HCT116 (cell line): ENCODE results near the gene OST4. TPM values are rescaled to one million over a fixed set of nuclear protein-coding genes. Genes with fewer than 3 reads are reported as not detected.

ENCODE experiments used
- ATAC-seq: fragments of 200-7000 bp; cut with Tn5 transposase; 2 replicates; pipeline ENCODE4 v1.9.1; 2020; ENCODE audit warnings: mild to moderate bottlenecking, moderate library complexity
- BruUV-seq: library from RNA; stranded (reverse); fragments of 400-500 nt; replicated peaks from 2 replicates; lab custom pipeline; 2021; lab: Mats Ljungman, UMichigan
- CTCF ChIA-PET: fragments of 300-600 bp; sonication (Branson Sonifier 250); formaldehyde crosslinking; loops from one replicate; lab custom pipeline; 2021; ENCODE audit warnings: antibody characterized with exemption; lab: Charles Lee
- POLR2A ChIA-PET: fragments of 300-600, 350-600 bp; sonication (Branson Sonifier 250); formaldehyde crosslinking; loops from one replicate; lab custom pipeline; 2021; ENCODE audit warnings: antibody characterized with exemption; lab: Charles Lee
- RAD21 ChIA-PET, 2 experiments: fragments of 300-600 bp; sonication (Branson Sonifier 250); formaldehyde crosslinking; loops; one replicate each; lab custom pipeline; 2023; ENCODE audit warnings: low total read pairs in 2 of 2; ENCODE audit not compliant: uncharacterized antibody in 2 of 2, unreplicated experiment in 2 of 2, low non-redundant PET in 1 of 2; lab: Charles Lee
- DNase-seq: peaks from one replicate; pipeline ENCODE4 v3.0.0-alpha.2; 2010; ENCODE audit warnings: low read depth, low spot score
- H2AFZ ChIP-seq: fragments of 200-600 bp; shearing (Covaris generic), sonication (generic); 2 replicates; pipeline ENCODE4 v1.6.1; 2017; ENCODE audit warnings: low read depth, mixed run types, mixed read lengths, antibody characterized with exemption, low read length; ENCODE audit not compliant: poor library complexity, severe bottlenecking
- H3K27ac ChIP-seq: 2 replicates; pipeline ENCODE4 v1.5.1; 2012; ENCODE audit warnings: low read depth, low read length
- H3K27me3 ChIP-seq: fragments of 200-600 bp; sonication (generic); 2 replicates; pipeline ENCODE4 v1.6.1; 2016; ENCODE audit warnings: mixed run types, low read length, mixed read lengths; ENCODE audit not compliant: insufficient read depth
- H3K36me3 ChIP-seq, 2 experiments: fragments of 200-500 bp in 1 of 2; fragments of 200-600 bp in 1 of 2; sonication (Bioruptor generic) in 1 of 2; sonication (generic) in 1 of 2; 2 replicates each; pipeline versions ENCODE4 v1.5.1 to v1.6.1; 2014 to 2016; ENCODE audit warnings: low read length in 2 of 2, inconsistent platforms in 1 of 2, mixed read lengths in 1 of 2, mixed run types in 1 of 2; ENCODE audit not compliant: insufficient read depth in 2 of 2, control insufficient read depth in 1 of 2
- H3K4me1 ChIP-seq, 2 experiments: fragments of 200-600 bp in 1 of 2; sonication (generic) in 1 of 2; 2 replicates each; pipeline versions ENCODE4 v1.5.1 to v1.6.1; 2012 to 2017; ENCODE audit warnings: low read length in 2 of 2, inconsistent platforms in 1 of 2, mild to moderate bottlenecking in 1 of 2, mixed read lengths in 1 of 2, mixed run types in 1 of 2, moderate library complexity in 1 of 2; ENCODE audit not compliant: insufficient read depth in 2 of 2, control insufficient read depth in 1 of 2
- H3K4me2 ChIP-seq: fragments of 200-600 bp; sonication (generic); 2 replicates; pipeline ENCODE4 v1.6.1; 2017; ENCODE audit warnings: mixed run types, low read length, mixed read lengths
- H3K4me3 ChIP-seq, 2 experiments: fragments of 200-600 bp in 1 of 2; sonication (generic) in 1 of 2; replicated peaks in 1 of 2; 2 replicates each; pipeline ENCODE4 v1.5.1; 2011 to 2016; ENCODE audit warnings: low read length in 2 of 2, control low read depth in 1 of 2, low read depth in 1 of 2, mild to moderate bottlenecking in 1 of 2, mixed read lengths in 1 of 2, mixed run types in 1 of 2
- H3K79me2 ChIP-seq: fragments of 200-600 bp; sonication (generic); 2 replicates; pipeline ENCODE4 v1.6.1; 2017; ENCODE audit warnings: mild to moderate bottlenecking, mixed run types, low read length, moderate library complexity, mixed read lengths; ENCODE audit not compliant: insufficient read depth
- H3K9ac ChIP-seq: fragments of 200-600 bp; sonication (generic); 2 replicates; pipeline ENCODE4 v1.6.1; 2016; ENCODE audit warnings: low read length, mixed read lengths
- H3K9me2 ChIP-seq: fragments of 200-600 bp; sonication (generic), shearing (Covaris generic); 2 replicates; pipeline ENCODE4 v1.6.1; 2017; ENCODE audit warnings: mixed run types, mild to moderate bottlenecking, moderate library complexity; ENCODE audit not compliant: insufficient read depth
- H3K9me3 ChIP-seq, 2 experiments: fragments of 200-500 bp in 1 of 2; fragments of 200-600 bp in 1 of 2; sonication (Bioruptor generic) in 1 of 2; sonication (generic) in 1 of 2; 2 replicates each; pipeline ENCODE4 v1.6.1; 2014 to 2017; ENCODE audit warnings: low read length in 2 of 2, mixed read lengths in 2 of 2, inconsistent platforms in 1 of 2, low read depth in 1 of 2, mild to moderate bottlenecking in 1 of 2, mixed run types in 1 of 2, moderate library complexity in 1 of 2; ENCODE audit not compliant: control insufficient read depth in 1 of 2, insufficient read depth in 1 of 2
- H4K20me1 ChIP-seq: fragments of 200-600 bp; sonication (generic), shearing (Covaris generic); 2 replicates; pipeline ENCODE4 v1.6.1; 2017; ENCODE audit warnings: mixed run types, mild to moderate bottlenecking, moderate library complexity; ENCODE audit not compliant: insufficient read depth
- CBX3 ChIP-seq: IDR thresholded peaks from 2 replicates; pipeline ENCODE4 v1.6.1; 2012; ENCODE audit warnings: low read depth
- CEBPB ChIP-seq: IDR thresholded peaks from 2 replicates; pipeline ENCODE4 v1.6.1; 2012; ENCODE audit warnings: low read depth
- ELF1 ChIP-seq: IDR thresholded peaks from 2 replicates; pipeline ENCODE4 v1.6.1; 2012; ENCODE audit warnings: low read depth, borderline replicate concordance
- EZH2 ChIP-seq: fragments of 200-600 bp; sonication (generic); IDR thresholded peaks from 2 replicates; pipeline ENCODE4 v1.6.1; 2017; ENCODE audit warnings: antibody characterized with exemption, mixed run types
- EZH2phosphoT487 ChIP-seq: fragments of 200-600 bp; IDR thresholded peaks from 2 replicates; pipeline ENCODE4 v1.6.1; 2018; ENCODE audit warnings: antibody characterized with exemption, borderline replicate concordance
- FOSL1 ChIP-seq: IDR thresholded peaks from 2 replicates; pipeline ENCODE4 v1.6.1; 2012; ENCODE audit warnings: low read depth
- JUND ChIP-seq: IDR thresholded peaks from 2 replicates; pipeline ENCODE4 v1.6.1; 2012
- POLR2A ChIP-seq: IDR thresholded peaks from 2 replicates; pipeline ENCODE4 v1.7.0; 2011; ENCODE audit warnings: borderline replicate concordance; ENCODE audit not compliant: insufficient read depth, insufficient read length; ENCODE audit errors: extremely low read depth
- POLR2AphosphoS5 ChIP-seq: IDR thresholded peaks from 2 replicates; pipeline ENCODE4 v1.6.1; 2011; ENCODE audit warnings: mild to moderate bottlenecking, low read depth, low read length, moderate library complexity
- SP1 ChIP-seq: IDR thresholded peaks from 2 replicates; pipeline ENCODE4 v1.6.1; 2012; ENCODE audit warnings: low read depth
- SRF ChIP-seq: IDR thresholded peaks from 2 replicates; pipeline ENCODE4 v1.6.1; 2012; ENCODE audit warnings: low read depth
- TCF7L2 ChIP-seq: IDR thresholded peaks from 2 replicates; pipeline ENCODE4 v1.7.0; 2011; ENCODE audit warnings: borderline replicate concordance, inconsistent platforms; ENCODE audit not compliant: insufficient read depth, insufficient read length; ENCODE audit errors: extremely low read depth
- YY1 ChIP-seq: IDR thresholded peaks from 2 replicates; pipeline ENCODE4 v1.6.1; 2011; ENCODE audit warnings: low read length, low read depth, moderate library complexity, mild to moderate bottlenecking; ENCODE audit not compliant: insufficient replicate concordance; ENCODE audit errors: extremely low read depth
- ZFX ChIP-seq: fragments of 450-650 bp; IDR thresholded peaks from 2 replicates; pipeline ENCODE4 v1.6.1; 2017
- ZNF274 ChIP-seq: fragments of 200-500 bp; sonication (Bioruptor generic); IDR thresholded peaks from 2 replicates; pipeline ENCODE4 v1.6.1; 2014; ENCODE audit warnings: mild to moderate bottlenecking, low read depth, low read length, inconsistent platforms
- intact Hi-C: fragments of 100-400 bp; cut with micrococcal nuclease; formaldehyde crosslinking; loops from 2 replicates; pipeline ENCODE4 v1.10.0; 2022
- total RNA-seq: library from RNA; stranded (reverse); gene quantifications from one replicate; pipeline ENCODE4 v1.2.1, GENCODE V29; 2021; ENCODE audit not compliant: unreplicated experiment
- TF ChIP-seq, protein P1 (sequence below): IDR thresholded peaks from 2 replicates; pipeline ENCODE4 v1.6.1; 2012
- TF ChIP-seq, protein P2 (sequence below): IDR thresholded peaks from 2 replicates; pipeline ENCODE4 v1.6.1; 2012

The OST4 gene
- total RNA-seq, 1 experiment from 2014 or later: 187 TPM

DNA sequence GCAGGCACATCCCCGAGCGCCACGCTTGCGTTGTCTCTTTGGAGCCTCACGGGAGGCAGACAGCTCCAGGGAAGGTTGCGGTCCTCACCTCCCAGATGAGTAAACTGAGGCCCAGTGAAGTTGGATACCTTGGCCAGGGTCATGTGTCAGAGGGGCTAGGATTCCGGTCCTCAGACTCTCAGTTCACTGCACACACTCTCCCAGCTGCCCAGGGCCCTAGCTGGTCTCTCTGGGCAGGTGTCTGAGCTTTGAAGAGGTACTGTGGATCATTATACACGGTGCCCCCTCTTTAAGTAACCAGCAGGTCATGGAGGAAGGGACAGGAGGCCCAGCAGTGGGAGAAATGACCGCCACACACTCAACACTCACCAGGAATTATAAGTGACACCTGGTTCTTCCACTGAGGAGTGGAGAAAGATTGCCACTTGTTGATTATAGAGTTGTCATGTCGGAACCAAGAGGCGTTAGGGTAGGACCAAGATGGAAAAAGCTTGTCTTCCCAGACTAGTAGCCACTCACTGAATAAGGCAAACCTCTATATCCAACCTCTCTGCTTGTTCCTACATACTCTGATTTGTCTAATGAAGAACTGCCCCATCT, 38.1 kb downstream of the OST4 start:
- Histone ChIP-seq H3K4me2 (peak overlapping the region; percentile 81), H3K9me2 (no peaks in the 10 kb centered on the region), H3K27ac (peak overlapping the region; percentile 74), H4K20me1 (no peaks in the 10 kb centered on the region), H3K4me3 (peak overlapping the region; percentile 97 to 98), H2AFZ (no peak overlapping the region)
- ChIA-PET POLR2A (interaction anchor here (0.5 to 0.7 kb wide), 2 partner anchors 17 to 40 kb away, joined by 3 to 5 read pairs; no protein-coding TSS in a partner anchor), CTCF (no interaction called here), RAD21 (no interaction called here)
- intact Hi-C loops: no loop called here
- BruUV-seq: TSS peak; percentile 67
- ATAC-seq: peak; percentile 3; the same call in 1 of the 2 replicates
- TF ChIP-seq CBX3 (no peak), ZFX (peak; percentile 46; the same call in 1 of the 2 replicates)
- TF ChIP-seq, all 23 proteins: peak for 1
- no peak for DNase-seq
- Histone ChIP-seq H3K4me1 (peaks cover 7 to 37% of the 10 kb centered on the region in 2 experiments; a peak in 3 of 4 replicates), H3K9me3 (no peaks in the 10 kb centered on the region), H3K9ac (peak overlapping the region; percentile 88), H3K27me3 (no peaks in the 10 kb centered on the region), H3K79me2 (peaks cover 59% of the 10 kb centered on the region), H3K36me3 (peaks cover 25 to 40% of the 10 kb centered on the region in 2 experiments; a peak in 3 of 4 replicates)

DNA sequence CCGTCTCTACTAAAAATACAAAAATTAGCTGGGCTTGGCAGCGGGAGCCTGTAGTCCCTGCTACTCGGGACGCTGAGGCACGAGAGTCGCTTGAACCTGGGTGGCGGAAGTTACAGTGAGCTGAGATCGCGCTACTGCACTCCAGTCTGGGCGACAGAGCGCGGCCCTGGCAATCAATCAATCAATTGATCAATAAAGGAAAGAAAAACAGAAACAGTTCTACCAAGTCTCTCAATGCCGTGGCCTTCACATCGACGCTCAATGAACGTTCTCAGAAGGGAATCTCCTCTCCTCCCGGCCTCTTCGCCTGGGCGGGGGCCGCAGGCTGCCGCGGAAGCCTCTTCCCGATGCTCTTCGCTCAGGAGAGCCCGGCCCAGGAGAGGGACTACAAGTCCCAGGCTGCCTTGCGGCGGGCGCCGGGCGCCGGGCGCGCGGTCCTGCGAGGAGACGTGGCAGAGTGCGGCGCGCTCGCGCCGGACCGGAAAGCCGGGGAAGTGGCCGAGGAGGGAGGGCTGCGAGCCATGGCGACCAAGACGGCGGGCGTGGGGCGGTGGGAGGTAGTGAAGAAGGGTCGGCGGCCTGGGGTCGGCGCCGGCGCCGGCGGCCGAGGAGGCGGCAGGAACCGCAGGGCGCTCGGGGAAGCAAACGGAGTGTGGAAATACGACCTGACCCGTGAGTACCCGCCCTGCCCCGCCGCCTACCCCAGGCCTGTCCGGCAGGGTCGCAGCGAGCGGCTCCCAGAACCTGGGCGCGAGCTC, 38.8 kb downstream of the OST4 start, which contains the start of gene TMEM214:
Gene TMEM214, plus strand, starts transcription at position 471 of the 758 bp plus-strand sequence. Its CDS starts 51 bp downstream, at position 522.
- ATAC-seq (peak; percentile 97), DNase-seq (peak; percentile 71)
- H3K27me3 ChIP-seq: no peaks in the 10 kb centered on the region
- intact Hi-C loops: loop anchor here (1.0 kb wide), 1 partner anchor 18 kb away; no protein-coding TSS in a partner anchor
- H3K27ac ChIP-seq: peak within 1 kb of the TSS; percentile 74
- peaks cover 24 to 34% of the 10 kb centered on the region in 2 experiments; a peak in 3 of 4 replicates for H3K36me3 ChIP-seq
- H3K4me3 ChIP-seq: peak within 1 kb of the TSS; percentile 97 to 98
- ChIA-PET CTCF (no interaction called here), POLR2A (no interaction called here), RAD21 (no interaction called here)
- no TSS peak for BruUV-seq
- peak within 1 kb of the TSS; percentile 88 for H3K9ac ChIP-seq
- H2AFZ ChIP-seq: no peak within 1 kb of the TSS
- no peaks in the 10 kb centered on the region for H4K20me1 ChIP-seq
- H3K9me2 ChIP-seq: no peaks in the 10 kb centered on the region
- H3K4me1 ChIP-seq: peaks cover 7 to 37% of the 10 kb centered on the region in 2 experiments; a peak in 3 of 4 replicates
- H3K4me2 ChIP-seq: peak within 1 kb of the TSS; percentile 81
- H3K9me3 ChIP-seq: no peaks in the 10 kb centered on the region
- peaks cover 65% of the 10 kb centered on the region for H3K79me2 ChIP-seq
- TF ChIP-seq CBX3 (no peak), CEBPB (no peak), EZH2 (no peak), TCF7L2 (no peak), JUND (no peak), ZNF274 (no peak), ELF1 (no peak; the same call in 1 of the 2 replicates), FOSL1 (no peak), YY1 (peak; percentile 83), EZH2phosphoT487 (no peak), POLR2AphosphoS5 (peak; percentile 88), SRF (peak; percentile 72; the same call in 1 of the 2 replicates), SP1 (no peak), POLR2A (peak; percentile 77)
- TF ChIP-seq, protein P1, sequence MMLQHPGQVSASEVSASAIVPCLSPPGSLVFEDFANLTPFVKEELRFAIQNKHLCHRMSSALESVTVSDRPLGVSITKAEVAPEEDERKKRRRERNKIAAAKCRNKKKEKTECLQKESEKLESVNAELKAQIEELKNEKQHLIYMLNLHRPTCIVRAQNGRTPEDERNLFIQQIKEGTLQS: no peak
- TF ChIP-seq, protein P2, sequence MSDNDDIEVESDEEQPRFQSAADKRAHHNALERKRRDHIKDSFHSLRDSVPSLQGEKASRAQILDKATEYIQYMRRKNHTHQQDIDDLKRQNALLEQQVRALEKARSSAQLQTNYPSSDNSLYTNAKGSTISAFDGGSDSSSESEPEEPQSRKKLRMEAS: peak; percentile 66; the same call in 1 of the 2 replicates
